ENCODE data around the gene JARID2.

Gene JARID2

DNA sequence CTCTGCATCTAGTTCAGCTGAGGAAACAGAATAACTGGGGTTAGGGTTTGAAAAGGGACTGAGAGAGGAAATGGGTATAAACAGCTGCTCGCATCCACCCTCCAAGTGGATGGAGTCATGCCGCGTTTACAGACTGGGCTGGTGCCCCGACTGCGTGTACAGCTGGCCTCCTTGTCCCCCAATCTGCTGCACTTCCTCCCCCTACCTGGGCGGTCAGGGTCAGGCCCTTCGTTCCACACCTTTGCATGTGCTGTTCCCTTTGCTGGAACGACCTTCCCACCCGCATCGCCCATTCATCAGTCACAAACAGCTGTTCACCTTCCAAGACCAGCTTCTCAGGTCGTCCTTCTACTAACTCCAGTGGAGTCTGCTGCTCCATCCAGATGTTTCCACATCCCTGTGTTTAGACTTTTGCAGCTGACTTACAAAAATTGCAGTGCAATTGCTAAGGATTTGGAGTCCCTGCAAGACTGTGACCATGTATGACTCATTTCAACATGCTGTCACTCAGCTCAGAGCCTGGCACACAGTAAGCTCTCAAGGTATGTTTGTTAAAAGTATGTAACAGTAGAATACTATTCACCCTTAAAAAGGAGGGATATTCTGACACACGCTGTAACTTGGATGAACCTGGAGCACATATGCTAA lies 287.6 kb downstream of the JARID2 start:
- H3K4me2 ChIP-seq (ENCODE audit: low read length): no peak overlapping the region

GRCh38 chr6:15534974-15535373 lies 289.1 kb downstream of the JARID2 start:
- Histone ChIP-seq H3K27ac (no peak overlapping the region), H3K27me3 (ENCODE audit: control insufficient read depth, insufficient read depth, low read length) (no peaks in the 10 kb centered on the region), H3K9me3 (ENCODE audit: control insufficient read depth, low read length) (no peaks in the 10 kb centered on the region), H3K4me3 (ENCODE audit: low read depth, low read length) (no peak overlapping the region), H3K9ac (no peak overlapping the region), H3K36me3 (ENCODE audit: control insufficient read depth, insufficient read depth, low read length) (no peaks in the 10 kb centered on the region), H3K4me1 (no peaks in the 10 kb centered on the region), H3K4me2 (ENCODE audit: low read length) (no peak overlapping the region), H3K79me2 (peaks cover 2% of the 10 kb centered on the region), H2AFZ (no peak overlapping the region)
- TF ChIP-seq CTCF (IDR thresholded peaks at IDR 0.05): no peak

More for the DNA sequence above, 287.6 kb downstream of the JARID2 start:
- H3K4me3 ChIP-seq (ENCODE audit: low read depth, low read length): no peak overlapping the region
- H3K27me3 ChIP-seq (ENCODE audit: control insufficient read depth, insufficient read depth, low read length): no peaks in the 10 kb centered on the region
- no peak for TF ChIP-seq CTCF (IDR thresholded peaks at IDR 0.05)
- no peaks in the 10 kb centered on the region for H3K9me3 ChIP-seq (ENCODE audit: control insufficient read depth, low read length)
- H3K9ac ChIP-seq: no peak overlapping the region
- no peak overlapping the region for H2AFZ ChIP-seq
- H3K79me2 ChIP-seq: no peaks in the 10 kb centered on the region
- H3K4me1 ChIP-seq: no peaks in the 10 kb centered on the region
- H3K27ac ChIP-seq: no peak overlapping the region
- no peaks in the 10 kb centered on the region for H3K36me3 ChIP-seq (ENCODE audit: control insufficient read depth, insufficient read depth, low read length)

DNA sequence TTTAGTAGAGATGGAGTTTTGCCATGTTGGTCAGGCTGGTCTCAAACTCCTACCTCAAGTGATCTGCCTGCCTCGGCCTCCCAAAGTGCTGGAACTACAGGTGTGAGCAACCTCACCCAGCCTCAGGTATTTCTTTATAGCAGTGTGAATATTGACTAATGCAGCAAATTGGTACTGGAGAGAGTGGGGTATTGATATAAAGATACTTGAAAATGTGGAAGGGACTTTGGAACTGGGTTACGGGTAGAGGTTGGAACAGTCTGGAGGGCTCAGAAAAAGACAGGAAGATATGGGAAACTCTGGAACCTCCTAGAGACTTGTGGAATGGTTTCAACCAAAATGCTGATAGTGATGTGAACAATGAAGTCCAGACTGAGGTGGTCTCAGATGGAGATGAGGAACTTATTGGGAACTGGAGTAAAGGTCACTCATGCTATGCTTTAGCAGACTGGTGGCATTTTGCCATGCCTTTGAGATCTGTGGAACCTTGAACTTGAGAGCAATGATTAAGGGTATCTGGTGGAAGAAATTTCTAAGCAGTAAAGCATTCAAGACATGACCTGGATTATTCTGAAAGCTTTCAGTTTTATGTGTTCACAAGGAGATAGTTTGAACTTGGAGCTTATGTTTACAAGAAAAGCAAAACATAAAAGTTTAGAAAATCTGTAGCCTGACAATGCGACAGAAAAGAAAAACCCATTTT lies 289.8 kb downstream of the JARID2 start:
- TF ChIP-seq CTCF (IDR thresholded peaks at IDR 0.05): no peak
- H3K4me1 ChIP-seq: no peaks in the 10 kb centered on the region
- no peaks in the 10 kb centered on the region for H3K36me3 ChIP-seq (ENCODE audit: control insufficient read depth, insufficient read depth, low read length)
- no peak overlapping the region for H3K27ac ChIP-seq
- H3K27me3 ChIP-seq (ENCODE audit: control insufficient read depth, insufficient read depth, low read length): no peaks in the 10 kb centered on the region
- H3K79me2 ChIP-seq: peaks cover 2% of the 10 kb centered on the region
- no peak overlapping the region for H3K9ac ChIP-seq
- H3K9me3 ChIP-seq (ENCODE audit: control insufficient read depth, low read length): no peaks in the 10 kb centered on the region
- H3K4me2 ChIP-seq (ENCODE audit: low read length): no peak overlapping the region
- H3K4me3 ChIP-seq (ENCODE audit: low read depth, low read length): no peak overlapping the region
- no peak overlapping the region for H2AFZ ChIP-seq

DNA sequence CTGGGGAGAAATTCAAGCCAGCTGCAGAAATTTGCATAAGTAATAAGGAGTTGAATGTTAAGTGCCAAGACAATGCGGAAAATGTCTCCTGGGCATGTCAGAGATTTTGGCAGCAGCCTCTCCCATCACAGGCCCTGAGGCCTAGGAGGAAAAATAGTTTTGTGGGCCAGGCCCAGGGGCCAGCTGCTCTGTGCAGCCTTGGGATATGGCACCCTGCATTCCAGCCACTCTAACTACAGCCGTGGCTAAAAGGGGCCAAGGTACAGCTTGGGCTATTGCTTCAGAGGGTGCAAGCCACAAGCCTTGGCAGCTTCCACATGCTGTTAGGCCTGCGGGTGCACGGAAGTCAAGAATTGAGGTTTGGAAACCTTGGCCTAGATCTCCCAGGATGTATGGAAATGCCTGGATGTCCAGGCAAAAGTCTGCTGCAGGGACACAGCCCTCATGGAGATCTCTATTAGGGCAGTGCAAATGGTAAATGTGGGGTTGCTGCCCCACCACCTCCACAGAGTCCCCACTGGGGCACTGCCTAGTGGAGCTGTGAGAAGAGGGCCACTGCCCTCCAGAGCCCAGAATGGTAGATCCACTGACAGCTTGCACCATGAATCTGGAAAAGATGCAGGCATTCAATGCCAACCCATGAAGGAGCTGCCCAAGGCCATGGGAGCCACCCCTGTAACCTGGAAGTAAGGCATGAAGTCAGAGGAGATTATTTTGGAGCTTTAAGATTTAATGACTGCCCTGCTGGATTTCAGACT lies 290.5 kb downstream of the JARID2 start:
- H3K4me1 ChIP-seq: no peaks in the 10 kb centered on the region
- H3K36me3 ChIP-seq (ENCODE audit: control insufficient read depth, insufficient read depth, low read length): no peaks in the 10 kb centered on the region
- no peak overlapping the region for H2AFZ ChIP-seq
- no peak overlapping the region for H3K27ac ChIP-seq
- no peak overlapping the region for H3K9ac ChIP-seq
- no peak for TF ChIP-seq CTCF (IDR thresholded peaks at IDR 0.05)
- no peaks in the 10 kb centered on the region for H3K27me3 ChIP-seq (ENCODE audit: control insufficient read depth, insufficient read depth, low read length)
- H3K9me3 ChIP-seq (ENCODE audit: control insufficient read depth, low read length): no peaks in the 10 kb centered on the region
- H3K79me2 ChIP-seq: peaks cover 2% of the 10 kb centered on the region
- no peak overlapping the region for H3K4me3 ChIP-seq (ENCODE audit: low read depth, low read length)
- no peak overlapping the region for H3K4me2 ChIP-seq (ENCODE audit: low read length)

All from parathyroid adenoma (tissue), 2 donors.